GM19397 (cell line): ENCODE results near the gene ADRM1.

Source experiments
- ATAC-seq: cut with Tn5 transposase; IDR thresholded peaks from one replicate; pipeline ENCODE4 v1.9.1; 2021; ENCODE audit warnings: mild to moderate bottlenecking, moderate library complexity; ENCODE audit not compliant: unreplicated experiment

Gene ADRM1

GRCh38 chr20:62309947-62310756, 7.4 kb downstream of the ADRM1 start:
- no peak for ATAC-seq

GRCh38 chr20:62310757-62311121, 7.9 kb downstream of the ADRM1 start:
- ATAC-seq: no peak

GRCh38 chr20:62311150-62311549, 8.4 kb downstream of the ADRM1 start:
- ATAC-seq: no peak

GRCh38 chr20:62311832-62312661, 9.2 kb downstream of the ADRM1 start:
- no peak for ATAC-seq

GRCh38 chr20:62312662-62312977, 9.8 kb downstream of the ADRM1 start:
- ATAC-seq: no peak

GRCh38 chr20:62313021-62313420, 10.2 kb downstream of the ADRM1 start:
- no peak for ATAC-seq

- no peak for ATAC-seq
These were observed 10.9 kb downstream of the ADRM1 start for GRCh38 chr20:62313460-62314338.

GRCh38 chr20:62314339-62314638, 11.5 kb downstream of the ADRM1 start:
- ATAC-seq: no peak

GRCh38 chr20:62314711-62315302, 12.0 kb downstream of the ADRM1 start:
- no peak for ATAC-seq

GRCh38 chr20:62315773-62316172, 13.0 kb downstream of the ADRM1 start:
- ATAC-seq: no peak

- ATAC-seq: no peak
These were observed 13.8 kb downstream of the ADRM1 start for GRCh38 chr20:62316331-62317166.

- no peak for ATAC-seq
These were observed 14.4 kb downstream of the ADRM1 start for GRCh38 chr20:62317167-62317655.

GRCh38 chr20:62318400-62319345, 15.9 kb downstream of the ADRM1 start:
- ATAC-seq: no peak

- ATAC-seq: no peak
These were observed 16.6 kb downstream of the ADRM1 start for GRCh38 chr20:62319346-62319909.

GRCh38 chr20:62320581-62321354, 18.0 kb downstream of the ADRM1 start:
- ATAC-seq: no peak

GRCh38 chr20:62321521-62321948, 18.7 kb downstream of the ADRM1 start:
- ATAC-seq: no peak

- ATAC-seq: no peak
These were observed 19.2 kb downstream of the ADRM1 start for GRCh38 chr20:62321975-62322374.
